Endothelial cell (in vitro differentiated cells): ENCODE results near the gene GALNT2. TPM values are rescaled to one million over a fixed set of nuclear protein-coding genes. Genes with fewer than 3 reads are reported as not detected.

Source experiments
- DNase-seq: peaks from one replicate; pipeline ENCODE4 v3.0.0; 2021; ENCODE audit warnings: low spot score
- H3K27ac Mint-ChIP-seq: one replicate; pipeline ENCODE4 v1.8.0; 2021; ENCODE audit warnings: mixed read lengths, inconsistent platforms; ENCODE audit not compliant: unreplicated experiment
- H3K27me3 Mint-ChIP-seq: one replicate; pipeline ENCODE4 v1.8.0; 2021; ENCODE audit warnings: mild to moderate bottlenecking, moderate library complexity, mixed read lengths, inconsistent platforms; ENCODE audit not compliant: unreplicated experiment
- H3K36me3 Mint-ChIP-seq: one replicate; pipeline ENCODE4 v1.8.0; 2021; ENCODE audit warnings: mild to moderate bottlenecking, low read depth, mixed read lengths, inconsistent platforms; ENCODE audit not compliant: unreplicated experiment
- H3K4me1 Mint-ChIP-seq: one replicate; pipeline ENCODE4 v1.8.0; 2021; ENCODE audit warnings: mild to moderate bottlenecking, mixed read lengths, inconsistent platforms; ENCODE audit not compliant: unreplicated experiment
- H3K4me3 Mint-ChIP-seq: one replicate; pipeline ENCODE4 v1.8.0; 2021; ENCODE audit warnings: mild to moderate bottlenecking, mixed read lengths, inconsistent platforms; ENCODE audit not compliant: unreplicated experiment
- H3K9me3 Mint-ChIP-seq: one replicate; pipeline ENCODE4 v1.8.0; 2021; ENCODE audit warnings: mixed read lengths, inconsistent platforms; ENCODE audit not compliant: unreplicated experiment
- total RNA-seq: library from RNA; stranded (reverse); fragmentation: NEBNext Ultra II Directional; extraction: Animal tissue kit (Norgen Biotek cat#: 25700); gene quantifications from one replicate; pipeline ENCODE4 v1.2.1, GENCODE V29; 2021; ENCODE audit not compliant: unreplicated experiment
- TF ChIP-seq, protein P1 (sequence below): fragments of 200-600 bp; sonication (generic); IDR thresholded peaks from one replicate; pipeline ENCODE4 v1.5.0; 2021; ENCODE audit warnings: antibody characterized with exemption; ENCODE audit not compliant: unreplicated experiment

Gene GALNT2
- total RNA-seq, 1 donor from 2014 or later = 74.8 TPM

- Mint-ChIP-seq H3K4me3 (no peak overlapping the region), H3K9me3 (no peaks in the 10 kb centered on the region), H3K4me1 (peaks cover 17% of the 10 kb centered on the region), H3K36me3 (no peaks in the 10 kb centered on the region), H3K27ac (no peak overlapping the region), H3K27me3 (peaks cover 4% of the 10 kb centered on the region)
- DNase-seq = no peak
- TF ChIP-seq, protein P1, sequence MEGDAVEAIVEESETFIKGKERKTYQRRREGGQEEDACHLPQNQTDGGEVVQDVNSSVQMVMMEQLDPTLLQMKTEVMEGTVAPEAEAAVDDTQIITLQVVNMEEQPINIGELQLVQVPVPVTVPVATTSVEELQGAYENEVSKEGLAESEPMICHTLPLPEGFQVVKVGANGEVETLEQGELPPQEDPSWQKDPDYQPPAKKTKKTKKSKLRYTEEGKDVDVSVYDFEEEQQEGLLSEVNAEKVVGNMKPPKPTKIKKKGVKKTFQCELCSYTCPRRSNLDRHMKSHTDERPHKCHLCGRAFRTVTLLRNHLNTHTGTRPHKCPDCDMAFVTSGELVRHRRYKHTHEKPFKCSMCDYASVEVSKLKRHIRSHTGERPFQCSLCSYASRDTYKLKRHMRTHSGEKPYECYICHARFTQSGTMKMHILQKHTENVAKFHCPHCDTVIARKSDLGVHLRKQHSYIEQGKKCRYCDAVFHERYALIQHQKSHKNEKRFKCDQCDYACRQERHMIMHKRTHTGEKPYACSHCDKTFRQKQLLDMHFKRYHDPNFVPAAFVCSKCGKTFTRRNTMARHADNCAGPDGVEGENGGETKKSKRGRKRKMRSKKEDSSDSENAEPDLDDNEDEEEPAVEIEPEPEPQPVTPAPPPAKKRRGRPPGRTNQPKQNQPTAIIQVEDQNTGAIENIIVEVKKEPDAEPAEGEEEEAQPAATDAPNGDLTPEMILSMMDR = no peak
These were observed 62.3 kb downstream of the GALNT2 start for GRCh38 chr1:230129341-230129740.

- H3K4me3 Mint-ChIP-seq = no peak overlapping the region
- H3K36me3 Mint-ChIP-seq = no peaks in the 10 kb centered on the region
- H3K27ac Mint-ChIP-seq = no peak overlapping the region
- TF ChIP-seq, protein P1 = no peak
- DNase-seq = no peak
- peaks cover 4% of the 10 kb centered on the region for H3K27me3 Mint-ChIP-seq
- no peaks in the 10 kb centered on the region for H3K9me3 Mint-ChIP-seq
- peaks cover 27% of the 10 kb centered on the region for H3K4me1 Mint-ChIP-seq
These were observed 63.3 kb downstream of the GALNT2 start for GRCh38 chr1:230130172-230130944.

DNA sequence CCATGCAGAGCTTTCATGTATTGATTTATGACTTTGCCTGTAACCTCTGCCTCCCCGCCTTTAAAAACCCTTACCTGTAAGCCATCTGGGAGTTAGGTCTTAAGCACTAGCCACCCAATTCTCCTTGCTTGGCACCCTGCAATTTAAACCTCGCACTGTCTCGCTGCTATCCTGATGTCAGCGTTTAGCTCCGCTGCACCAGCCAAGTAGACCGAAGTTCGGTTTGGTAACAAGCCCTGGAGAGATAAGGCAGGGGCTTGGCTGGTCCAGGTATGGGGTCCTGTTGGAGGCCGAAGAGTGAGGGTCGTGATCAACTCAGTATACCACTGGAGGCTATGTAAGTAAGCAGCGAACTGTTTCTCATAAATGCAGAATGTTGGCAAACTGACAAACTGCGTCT is 64.4 kb downstream of the GALNT2 start:
- Mint-ChIP-seq H3K4me1 (peaks cover 27% of the 10 kb centered on the region), H3K9me3 (no peaks in the 10 kb centered on the region), H3K4me3 (no peak overlapping the region), H3K36me3 (no peaks in the 10 kb centered on the region), H3K27me3 (no peaks in the 10 kb centered on the region), H3K27ac (no peak overlapping the region)
- TF ChIP-seq, protein P1 = no peak
- no peak for DNase-seq

DNA sequence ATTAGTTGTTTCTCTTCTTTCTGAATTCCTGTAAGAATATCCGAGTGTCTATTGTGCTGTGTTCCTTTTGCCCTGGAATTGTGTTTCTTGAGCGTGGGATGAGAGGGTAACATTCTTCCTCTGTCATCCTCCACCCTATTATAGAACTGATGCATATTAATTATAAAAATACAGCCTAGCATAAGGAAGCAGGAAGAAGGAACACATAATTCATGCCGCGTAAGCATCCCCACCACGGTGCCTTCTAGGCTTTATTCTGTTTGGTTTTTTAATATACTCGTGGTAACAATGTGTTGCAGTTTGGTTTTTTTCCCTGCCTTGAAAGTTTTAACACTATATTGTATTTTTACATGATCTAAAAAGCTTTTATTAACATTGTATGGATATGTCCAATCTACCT is 65.7 kb downstream of the GALNT2 start:
- Mint-ChIP-seq H3K27ac (no peak overlapping the region), H3K27me3 (no peaks in the 10 kb centered on the region), H3K4me3 (no peak overlapping the region), H3K4me1 (peaks cover 26% of the 10 kb centered on the region), H3K9me3 (no peaks in the 10 kb centered on the region), H3K36me3 (no peaks in the 10 kb centered on the region)
- no peak for DNase-seq
- TF ChIP-seq, protein P1 = no peak

DNA sequence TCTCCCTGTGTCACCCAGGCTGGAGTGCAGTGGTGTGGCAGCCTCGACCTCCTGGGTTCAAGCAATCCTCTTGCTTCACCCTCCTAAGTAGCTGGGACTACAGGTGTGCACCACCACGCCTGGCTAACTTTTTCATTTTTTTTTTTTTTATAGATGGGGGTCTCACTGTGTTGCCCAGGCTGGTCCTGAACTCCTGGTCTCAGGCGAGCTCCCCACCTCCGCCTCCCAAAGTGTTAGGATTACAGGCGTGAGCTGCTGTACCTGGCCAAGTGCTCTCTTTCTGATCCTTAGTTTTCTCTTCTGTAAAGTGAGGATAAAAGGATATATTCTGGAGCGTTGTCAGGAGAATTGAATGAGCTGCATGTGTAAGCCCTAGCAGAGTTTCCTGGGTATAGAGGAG is 68.7 kb downstream of the GALNT2 start:
- no peaks in the 10 kb centered on the region for H3K27me3 Mint-ChIP-seq
- no peak overlapping the region for H3K4me3 Mint-ChIP-seq
- TF ChIP-seq, protein P1 = no peak
- H3K36me3 Mint-ChIP-seq = peaks cover 3% of the 10 kb centered on the region
- no peak for DNase-seq
- no peaks in the 10 kb centered on the region for H3K9me3 Mint-ChIP-seq
- no peak overlapping the region for H3K27ac Mint-ChIP-seq
- peaks cover 30% of the 10 kb centered on the region for H3K4me1 Mint-ChIP-seq
